Tracheal epithelial cell (primary cell): ENCODE data around the gene WDR88. TPM values are rescaled to one million over a fixed set of nuclear protein-coding genes. Genes with fewer than 3 reads are reported as not detected.

Source experiments
- total RNA-seq: library from RNA; depleted of rRNA; stranded (reverse); fragments of >200 nt; gene quantifications from 2 replicates; pipeline ENCODE4 v1.2.1, GENCODE V29; 2014

WDR88 gene
- total RNA-seq = not detected in 2 replicates

GRCh38 chr19:33132021-33132420, at the start of gene WDR88:
Gene WDR88 (plus strand): TSS chr19:33132114. CDS start chr19:33132170, 56 bp downstream.

GRCh38 chr19:33193865-33194362, 62.0 kb downstream of the WDR88 start, which contains the start of gene LRP3:
Gene LRP3 (plus strand): TSS chr19:33194330. CDS start chr19:33194786, 456 bp downstream.

Other genes with a start within 250 kb of the WDR88 start
- gene CEP89, start 160.2 kb upstream of the WDR88 start, total RNA-seq = 4.7 and 7.5 TPM in 2 replicates
- 0.96 and 3.2 TPM in 2 replicates for gene FAAP24, start 159.9 kb upstream of the WDR88 start, total RNA-seq
- gene RHPN2, start 67.2 kb upstream of the WDR88 start, total RNA-seq = 17.7 and 25.1 TPM in 2 replicates
- 5.3 and 8.1 TPM in 2 replicates for gene GPATCH1, start 50.9 kb upstream of the WDR88 start, total RNA-seq
- gene LRP3, start 62.2 kb downstream of the WDR88 start, total RNA-seq = 17.3 and 27.0 TPM in 2 replicates
- not detected in 2 replicates for gene SLC7A10, start 93.7 kb downstream of the WDR88 start, total RNA-seq
- 16.1 and 23.2 TPM in 2 replicates for gene CEBPA, start 170.4 kb downstream of the WDR88 start, total RNA-seq
- gene CEBPG, start 241.6 kb downstream of the WDR88 start, total RNA-seq = 68.7 and 102 TPM in 2 replicates